Fibroblast of skin of back (primary cell): Measurements from ENCODE around the gene CNPY1.

Experiments used
- DNase-seq: peaks from one replicate; pipeline ENCODE4 v3.0.0-alpha.2; 2013

The CNPY1 gene

DNA sequence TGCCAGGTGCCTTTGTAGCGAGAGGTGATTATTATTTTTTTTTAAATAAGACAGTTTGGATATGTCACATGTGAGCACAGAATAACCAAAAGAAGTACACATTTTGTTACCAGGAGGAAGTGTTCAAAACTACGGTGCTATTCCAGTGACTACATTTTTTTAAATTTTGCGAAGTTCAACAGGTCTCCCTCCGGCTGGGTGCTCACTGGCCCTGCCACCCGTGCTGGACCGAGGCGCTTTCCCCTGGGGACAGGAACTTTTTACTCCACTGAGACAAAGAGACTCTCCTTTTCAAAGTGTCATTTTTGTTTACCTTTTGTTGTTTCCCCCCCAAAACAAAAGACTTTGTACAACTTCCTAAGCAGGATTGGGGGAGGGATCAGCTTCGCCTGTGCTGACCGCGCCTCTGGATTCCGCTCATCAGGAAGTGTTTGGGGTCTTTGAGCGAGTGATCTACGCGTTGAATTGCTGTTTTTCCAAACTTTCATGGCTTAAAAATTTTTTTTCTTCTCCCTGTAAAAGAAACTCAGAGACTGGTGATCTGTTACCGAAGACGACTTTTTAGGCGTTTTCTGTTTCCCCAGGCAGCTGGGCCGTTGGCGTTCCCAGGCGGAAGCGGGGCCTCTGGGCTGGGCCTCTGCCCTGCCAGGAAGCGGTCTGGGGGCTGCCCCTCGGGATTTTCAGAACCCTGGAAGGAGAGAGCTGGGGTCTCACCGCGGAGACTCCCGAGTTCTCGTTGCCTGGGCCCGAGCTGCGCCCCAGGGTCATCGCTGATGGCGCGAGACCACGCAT, 81.2 kb downstream of the CNPY1 start:
- no peak for DNase-seq

DNA sequence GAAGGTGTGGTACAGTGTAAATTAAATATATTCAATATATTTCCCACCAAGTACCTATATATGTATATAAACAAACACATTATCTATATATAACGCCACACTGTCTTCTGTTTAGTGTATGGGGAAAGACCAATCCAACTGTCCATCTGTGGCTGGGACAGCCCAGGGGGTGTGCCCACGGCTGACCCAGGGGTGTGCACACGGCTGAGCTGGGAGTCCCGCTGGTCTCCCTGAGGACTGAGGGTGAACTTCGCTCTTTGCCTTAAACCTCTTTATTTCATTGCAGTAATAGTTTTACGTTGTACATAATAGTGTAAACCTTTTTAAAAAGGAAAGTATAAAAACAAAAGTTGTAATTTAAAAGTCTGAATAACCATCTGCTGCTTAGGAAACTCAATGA, 82.2 kb downstream of the CNPY1 start:
- no peak for DNase-seq

DNA sequence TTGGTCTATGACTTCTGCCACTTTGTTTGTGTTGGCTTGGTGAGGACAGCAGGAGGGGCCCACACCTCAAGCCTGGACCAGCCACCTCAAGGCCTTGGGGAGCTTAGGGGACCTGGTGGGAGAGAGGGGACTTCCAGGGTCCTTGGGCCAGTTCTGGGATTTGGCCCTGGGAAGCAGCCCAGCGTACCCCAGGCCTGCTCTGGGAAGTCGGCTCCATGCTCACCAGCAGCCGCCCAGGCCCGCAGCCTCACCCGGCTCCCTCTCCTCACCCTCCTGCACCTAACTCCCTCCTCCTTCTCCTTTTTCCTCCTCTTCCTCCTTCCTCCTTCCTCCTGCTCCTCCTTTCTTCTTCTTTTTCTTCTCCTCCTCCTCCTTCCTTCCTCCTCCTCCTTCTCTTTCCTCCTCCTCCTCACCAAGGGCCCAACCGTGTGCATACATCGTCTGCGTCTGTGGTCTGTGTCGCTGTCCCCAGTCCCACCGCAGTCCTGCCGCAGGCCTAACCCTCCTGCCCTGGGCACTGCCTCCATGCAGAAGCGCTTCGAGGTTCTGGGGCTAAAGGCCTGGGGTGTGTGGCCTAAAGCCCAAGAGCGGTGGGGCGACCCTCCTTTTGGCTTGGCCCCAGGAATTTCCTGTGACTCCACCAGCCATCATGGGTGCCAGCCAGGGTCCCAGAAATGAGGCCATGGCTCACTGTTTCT, 83.1 kb downstream of the CNPY1 start:
- no peak for DNase-seq

DNA sequence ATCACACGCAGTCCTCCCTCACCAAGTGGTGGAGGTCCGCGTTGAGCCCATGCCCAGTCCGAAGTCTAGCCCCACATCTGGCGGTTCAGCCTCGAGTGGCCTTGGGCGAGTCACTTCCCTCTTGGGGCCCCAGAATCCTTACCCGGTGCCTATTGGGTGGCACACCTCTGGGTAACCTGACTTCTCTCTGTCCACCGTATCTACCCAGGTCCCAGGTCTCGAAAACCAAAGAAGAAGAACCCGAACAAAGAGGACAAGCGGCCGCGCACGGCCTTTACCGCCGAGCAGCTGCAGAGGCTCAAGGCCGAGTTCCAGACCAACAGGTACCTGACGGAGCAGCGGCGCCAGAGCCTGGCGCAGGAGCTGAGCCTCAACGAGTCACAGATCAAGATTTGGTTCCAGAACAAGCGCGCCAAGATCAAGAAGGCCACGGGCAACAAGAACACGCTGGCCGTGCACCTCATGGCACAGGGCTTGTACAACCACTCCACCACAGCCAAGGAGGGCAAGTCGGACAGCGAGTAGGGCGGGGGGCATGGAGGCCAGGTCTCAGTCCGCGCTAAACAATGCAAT, 84.1 kb downstream of the CNPY1 start:
- no peak for DNase-seq

DNA sequence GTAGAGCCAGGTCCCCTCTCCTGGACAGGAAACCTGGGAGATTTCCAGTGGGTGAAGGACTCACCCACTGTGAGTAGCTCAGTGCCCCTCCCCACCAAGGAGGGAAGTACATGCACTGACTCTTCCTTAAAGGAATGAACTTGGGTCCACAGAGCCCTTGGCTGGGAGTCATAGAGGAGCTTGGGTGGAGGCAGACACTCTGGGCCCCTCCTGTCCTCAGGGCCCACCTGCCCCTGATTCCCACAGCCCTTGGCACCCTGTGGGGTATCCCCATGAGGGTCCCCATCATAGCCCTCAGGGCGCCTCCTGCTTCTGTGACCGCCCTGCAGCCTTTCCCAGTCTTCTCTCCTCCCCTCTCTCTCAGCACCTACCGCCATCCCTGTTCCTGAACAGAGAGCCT, 84.7 kb downstream of the CNPY1 start:
- DNase-seq = no peak

DNA sequence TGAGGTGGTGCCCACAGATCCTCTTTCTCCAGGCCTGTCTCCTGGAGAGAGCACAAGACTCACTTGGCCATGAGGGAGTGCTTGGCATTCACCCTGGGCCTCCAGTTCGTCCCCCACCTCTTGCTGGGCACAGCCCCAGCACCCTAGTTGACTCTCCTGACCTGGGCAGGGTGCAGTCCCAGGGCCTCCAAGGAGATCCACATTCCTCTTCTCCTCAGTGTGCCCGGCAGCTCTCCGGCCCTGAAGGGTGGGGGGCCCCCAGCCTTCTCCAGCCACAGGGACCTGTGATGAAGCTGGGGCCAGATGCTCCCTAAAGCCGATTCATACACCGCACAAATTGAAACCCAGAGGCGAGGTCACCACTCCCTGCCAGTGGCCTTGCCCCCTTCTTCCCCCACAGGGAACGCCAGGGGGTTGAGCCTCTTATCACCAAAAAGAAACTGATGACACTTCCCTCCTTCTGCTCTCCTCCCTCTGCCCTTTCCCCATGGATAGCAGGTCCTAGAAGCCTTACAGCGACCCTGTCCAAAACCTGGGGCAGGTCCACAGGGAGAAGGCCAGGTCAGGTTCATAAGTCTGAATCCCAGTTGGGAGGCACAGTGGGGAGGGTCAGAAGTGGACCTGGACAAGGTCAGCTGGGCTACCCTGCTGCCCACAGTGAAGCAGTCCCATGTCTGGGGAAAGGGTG, 85.3 kb downstream of the CNPY1 start:
- DNase-seq = no peak

DNA sequence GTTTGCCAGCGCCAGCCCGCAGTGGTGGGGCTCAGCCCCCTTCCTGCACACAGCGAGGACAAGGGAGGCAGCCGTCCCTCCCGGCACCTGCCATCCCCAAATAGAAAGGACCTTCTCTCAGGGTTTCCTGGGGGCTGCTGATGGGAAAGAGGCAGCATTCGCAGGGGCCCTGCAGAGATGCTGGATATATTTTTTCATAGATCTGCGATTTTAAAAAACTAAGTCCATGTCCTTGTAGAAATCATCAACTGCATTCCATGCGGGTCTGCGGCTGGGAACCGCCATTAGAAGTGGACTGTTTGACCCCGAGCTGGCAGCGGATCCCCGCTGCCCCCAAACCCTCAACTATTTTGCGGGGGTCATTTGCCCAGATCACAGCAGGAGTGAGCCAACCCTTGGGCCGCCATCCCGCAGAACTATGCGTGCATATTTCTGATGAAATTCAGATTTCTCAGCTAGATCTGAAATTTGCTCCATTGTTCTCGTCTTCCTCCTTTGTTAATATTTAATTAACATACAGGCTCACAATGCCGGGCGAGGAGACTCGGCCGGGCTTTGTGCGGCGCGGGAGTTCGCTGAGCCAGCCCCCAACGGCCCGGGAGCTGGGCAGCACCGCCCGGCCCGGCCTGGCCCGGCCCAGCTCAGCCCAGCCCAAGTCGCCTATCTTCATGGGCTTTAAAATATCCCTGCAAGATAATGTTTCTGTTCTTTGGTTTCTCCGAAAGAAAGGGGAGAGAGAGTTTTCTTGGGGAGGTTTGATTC, 86.5 kb downstream of the CNPY1 start:
- no peak for DNase-seq

DNA sequence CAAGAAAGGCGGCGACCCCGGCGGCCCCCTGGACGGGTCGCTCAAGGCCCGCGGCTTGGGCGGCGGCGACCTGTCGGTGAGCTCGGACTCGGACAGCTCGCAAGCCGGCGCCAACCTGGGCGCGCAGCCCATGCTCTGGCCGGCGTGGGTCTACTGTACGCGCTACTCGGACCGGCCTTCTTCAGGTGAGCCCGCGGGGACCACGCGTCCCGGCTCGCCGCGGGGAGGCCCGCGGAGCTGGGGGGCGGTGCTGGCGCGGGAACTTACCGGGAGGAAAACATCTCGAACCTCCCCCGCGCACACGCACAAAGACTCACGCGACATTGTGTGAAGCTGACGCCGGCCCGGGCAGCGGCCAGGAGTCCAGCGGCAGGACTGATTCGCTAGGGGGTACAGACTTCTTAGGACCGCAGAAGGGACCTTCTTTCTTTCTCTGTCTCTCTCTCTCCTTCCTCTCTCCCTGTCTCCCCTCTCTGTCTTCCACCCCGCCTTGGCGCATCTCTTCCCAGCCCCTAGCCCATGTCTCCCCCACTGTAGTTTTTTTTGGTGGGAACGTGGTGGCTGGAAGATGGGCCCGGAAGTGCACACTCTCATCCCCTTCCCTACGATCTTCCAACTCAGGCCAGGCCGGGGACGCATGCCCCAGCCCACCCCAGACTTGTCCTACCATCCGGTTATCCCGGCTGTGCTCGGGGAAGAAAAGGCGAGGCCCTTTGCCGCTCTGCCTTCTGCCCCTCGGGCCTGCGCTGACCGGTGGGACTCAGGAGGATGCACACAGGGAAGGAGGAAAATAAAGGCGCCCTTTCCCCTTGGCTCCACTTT, 87.3 kb downstream of the CNPY1 start:
- DNase-seq = no peak

DNA sequence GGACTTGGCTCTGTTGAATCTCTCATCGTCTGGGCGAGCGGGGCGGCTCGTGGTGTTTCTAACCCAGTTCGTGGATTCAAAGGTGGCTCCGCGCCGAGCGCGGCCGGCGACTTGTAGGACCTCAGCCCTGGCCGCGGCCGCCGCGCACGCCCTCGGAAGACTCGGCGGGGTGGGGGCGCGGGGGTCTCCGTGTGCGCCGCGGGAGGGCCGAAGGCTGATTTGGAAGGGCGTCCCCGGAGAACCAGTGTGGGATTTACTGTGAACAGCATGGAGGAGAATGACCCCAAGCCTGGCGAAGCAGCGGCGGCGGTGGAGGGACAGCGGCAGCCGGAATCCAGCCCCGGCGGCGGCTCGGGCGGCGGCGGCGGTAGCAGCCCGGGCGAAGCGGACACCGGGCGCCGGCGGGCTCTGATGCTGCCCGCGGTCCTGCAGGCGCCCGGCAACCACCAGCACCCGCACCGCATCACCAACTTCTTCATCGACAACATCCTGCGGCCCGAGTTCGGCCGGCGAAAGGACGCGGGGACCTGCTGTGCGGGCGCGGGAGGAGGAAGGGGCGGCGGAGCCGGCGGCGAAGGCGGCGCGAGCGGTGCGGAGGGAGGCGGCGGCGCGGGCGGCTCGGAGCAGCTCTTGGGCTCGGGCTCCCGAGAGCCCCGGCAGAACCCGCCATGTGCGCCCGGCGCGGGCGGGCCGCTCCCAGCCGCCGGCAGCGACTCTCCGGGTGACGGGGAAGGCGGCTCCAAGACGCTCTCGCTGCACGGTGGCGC, 88.1 kb downstream of the CNPY1 start, which contains the start of gene EN2:
TSS of gene EN2 (plus strand) at position 19 of the 767 bp plus-strand sequence. CDS start at position 268, 249 bp downstream.
- DNase-seq = no peak

DNA sequence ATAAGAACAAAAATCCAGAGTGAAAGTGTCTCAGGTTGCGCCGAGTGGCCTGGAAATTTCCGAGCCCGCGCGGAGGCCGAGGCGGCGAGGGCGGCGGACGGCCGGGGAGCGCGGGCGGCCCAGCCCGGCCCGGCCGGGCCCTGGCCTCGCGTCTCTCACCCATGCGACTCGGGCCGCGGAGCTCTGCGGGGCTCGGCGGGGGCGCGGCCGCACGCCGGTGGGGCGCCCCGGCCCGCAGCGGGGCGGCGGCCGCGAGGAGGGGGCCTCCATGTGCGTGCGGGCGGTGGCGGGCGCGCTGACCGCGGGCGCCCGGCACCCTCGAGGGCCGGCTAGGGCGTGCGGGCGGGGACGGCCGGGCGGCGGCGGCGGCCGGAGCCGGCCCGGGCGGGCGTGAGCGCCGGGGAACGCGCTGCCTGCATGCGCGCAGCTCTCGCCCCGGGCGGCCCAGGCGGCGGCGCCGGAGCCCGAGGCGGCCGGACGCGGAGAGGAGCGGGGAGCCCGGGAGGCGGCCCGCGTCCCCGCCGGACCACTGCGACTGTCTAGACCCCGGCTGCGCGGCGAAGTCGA, 88.7 kb downstream of the CNPY1 start:
- no peak for DNase-seq

DNA sequence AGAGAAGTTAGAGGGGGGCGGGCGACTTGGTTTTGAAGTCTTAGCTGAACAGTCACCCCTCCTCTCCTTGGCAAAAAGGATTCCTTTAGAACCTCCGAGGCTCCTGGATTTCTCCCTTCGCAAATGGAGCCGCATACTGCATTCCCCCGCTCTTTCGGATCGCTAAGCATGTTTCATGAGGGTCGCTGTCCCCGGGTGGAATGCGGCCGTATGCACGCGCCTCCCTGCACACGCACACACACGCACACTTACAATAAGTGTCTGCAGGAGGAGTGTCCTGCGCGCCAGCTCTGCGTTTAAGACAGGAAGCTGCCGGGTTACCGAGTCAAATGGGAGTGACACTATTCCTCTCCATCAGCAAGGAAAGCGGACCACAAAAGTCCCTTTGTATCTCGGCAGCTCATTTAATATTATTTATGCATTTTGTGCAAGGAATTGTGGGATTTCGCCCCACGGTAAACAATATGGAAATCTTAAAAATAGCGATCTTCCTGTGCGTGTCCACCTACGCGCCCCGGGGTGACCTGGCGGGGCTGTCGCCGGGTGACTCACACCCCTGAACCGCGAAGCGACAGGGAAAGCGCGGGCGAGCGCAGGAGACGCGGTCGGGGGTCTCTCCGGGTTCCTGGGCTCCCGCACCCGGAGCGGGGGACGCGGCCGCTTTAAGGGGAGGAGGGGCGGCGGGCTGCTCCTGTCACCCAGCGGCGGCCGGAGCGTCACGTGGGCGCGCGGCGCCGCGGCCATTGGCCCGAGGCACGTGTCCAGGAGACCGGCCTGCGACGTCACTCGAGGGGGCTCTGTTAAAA, 89.4 kb downstream of the CNPY1 start:
- peak; percentile 64 for DNase-seq

DNA sequence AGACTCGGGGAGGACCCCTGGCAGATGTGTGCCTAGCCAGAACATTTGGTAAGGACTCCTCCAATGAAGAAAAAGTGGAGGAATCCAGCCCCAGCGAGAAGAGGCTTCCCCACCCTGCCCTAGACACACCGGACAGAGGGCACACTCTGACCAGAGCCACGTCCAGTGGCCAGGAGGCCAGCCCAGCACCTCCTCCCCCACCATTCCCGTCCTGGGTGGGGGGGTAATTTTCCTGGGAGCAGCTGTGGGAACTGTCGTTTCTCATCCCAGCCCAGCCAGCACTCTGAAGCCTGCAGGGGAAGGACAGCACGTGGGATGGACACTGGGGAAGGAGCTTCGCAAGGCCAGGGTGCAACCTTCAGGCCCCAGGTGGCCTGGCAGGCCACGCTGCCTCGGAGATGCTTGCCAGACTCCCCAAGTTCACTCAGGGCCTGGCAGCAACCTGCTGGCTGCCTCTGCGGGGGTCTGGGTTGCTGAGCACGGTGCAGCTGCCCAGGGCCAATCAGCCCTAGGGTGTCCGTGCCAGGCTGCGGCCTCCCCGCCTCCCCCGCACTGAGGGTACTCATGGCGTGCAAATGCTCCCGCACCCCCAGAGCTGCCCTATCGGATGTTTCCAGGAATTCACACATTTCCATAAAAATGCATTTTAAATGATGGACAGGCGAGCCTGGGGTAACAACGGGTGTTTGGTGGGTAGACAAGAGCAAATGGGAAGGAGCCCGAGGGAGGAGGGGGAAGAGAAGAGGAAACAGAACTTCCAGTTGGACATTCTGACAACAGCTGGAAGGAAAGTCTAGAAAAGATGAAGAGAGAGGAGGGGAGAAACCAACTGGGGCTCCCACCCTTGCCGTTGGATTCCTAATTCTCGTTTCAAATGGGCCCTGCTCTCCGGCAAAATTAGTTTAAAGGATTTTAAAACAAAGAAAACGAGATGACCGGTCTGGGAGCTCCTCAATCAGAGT, 90.3 kb downstream of the CNPY1 start:
- DNase-seq = no peak

DNA sequence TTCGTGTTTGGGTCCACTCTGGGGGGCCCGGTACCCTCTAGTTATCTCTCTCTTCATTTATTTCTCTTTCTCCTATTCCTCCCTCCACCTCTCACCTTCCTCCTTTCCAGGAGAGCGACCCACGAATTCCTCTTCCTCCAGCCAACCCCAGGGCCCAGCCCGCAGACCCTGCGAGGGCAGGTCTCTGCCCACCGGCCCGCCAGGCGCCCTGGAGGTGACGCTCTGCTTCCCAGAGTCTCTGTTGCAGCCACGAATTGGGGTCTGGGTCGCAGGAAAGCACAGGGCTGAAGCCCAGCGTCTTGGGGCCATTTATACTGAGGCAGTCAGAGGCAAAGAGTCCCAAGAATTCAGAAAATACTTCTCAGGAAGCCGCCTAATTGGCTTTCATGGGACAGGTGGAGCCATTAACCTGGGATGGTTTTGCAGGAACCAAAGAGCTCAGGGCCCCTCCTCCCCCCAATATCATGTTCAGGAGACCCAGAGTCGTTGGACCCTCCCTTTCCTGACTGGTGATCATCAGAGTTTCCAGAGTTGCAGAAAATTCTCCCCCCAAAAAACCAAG, 91.1 kb downstream of the CNPY1 start:
- DNase-seq = no peak

DNA sequence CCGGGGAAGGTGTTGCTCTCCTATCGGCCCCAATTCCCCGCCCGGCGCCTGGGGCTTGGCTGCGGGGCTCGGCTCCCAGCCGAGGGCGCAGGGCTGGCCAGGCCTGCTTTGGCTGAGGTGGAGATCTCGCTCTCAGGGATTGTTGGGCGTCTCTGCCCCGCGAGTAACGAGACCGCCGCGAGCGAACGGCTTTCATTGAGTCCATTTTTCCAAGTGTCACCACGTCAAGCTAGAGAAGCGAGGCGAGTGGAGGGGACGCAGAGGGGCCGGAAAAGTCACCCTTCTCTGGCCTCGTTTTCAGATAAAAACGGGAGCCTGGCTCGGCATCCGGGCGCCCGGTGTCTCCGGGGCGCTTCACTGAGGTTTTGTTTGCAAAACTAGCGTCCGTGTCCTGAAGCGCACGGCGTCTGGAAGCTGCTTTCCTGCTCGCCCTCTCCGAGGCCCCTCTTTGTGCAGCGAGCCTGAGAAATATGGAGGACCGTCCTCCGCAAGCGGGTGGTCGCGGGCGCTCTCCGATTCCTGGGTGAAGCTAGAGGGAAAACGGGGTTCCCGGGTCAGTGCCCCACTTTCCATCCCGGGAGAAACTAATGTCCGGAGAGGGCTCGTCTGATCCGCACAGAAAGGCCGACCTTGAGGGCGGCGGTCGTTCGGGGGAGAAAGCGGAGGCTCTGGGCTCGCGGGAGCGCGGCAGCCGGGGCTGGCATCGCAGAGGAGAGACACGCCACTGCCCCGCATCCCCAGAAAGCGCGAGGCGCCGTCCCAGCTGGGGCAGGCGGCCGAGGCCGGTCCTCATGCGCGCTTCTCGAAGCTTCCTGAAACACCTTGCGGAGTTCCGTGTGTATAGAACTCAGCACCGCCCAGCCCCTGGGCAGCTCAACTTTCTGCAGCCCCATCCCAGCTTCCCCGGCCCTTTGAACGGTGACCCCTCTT, 91.9 kb downstream of the CNPY1 start:
- DNase-seq = no peak

DNA sequence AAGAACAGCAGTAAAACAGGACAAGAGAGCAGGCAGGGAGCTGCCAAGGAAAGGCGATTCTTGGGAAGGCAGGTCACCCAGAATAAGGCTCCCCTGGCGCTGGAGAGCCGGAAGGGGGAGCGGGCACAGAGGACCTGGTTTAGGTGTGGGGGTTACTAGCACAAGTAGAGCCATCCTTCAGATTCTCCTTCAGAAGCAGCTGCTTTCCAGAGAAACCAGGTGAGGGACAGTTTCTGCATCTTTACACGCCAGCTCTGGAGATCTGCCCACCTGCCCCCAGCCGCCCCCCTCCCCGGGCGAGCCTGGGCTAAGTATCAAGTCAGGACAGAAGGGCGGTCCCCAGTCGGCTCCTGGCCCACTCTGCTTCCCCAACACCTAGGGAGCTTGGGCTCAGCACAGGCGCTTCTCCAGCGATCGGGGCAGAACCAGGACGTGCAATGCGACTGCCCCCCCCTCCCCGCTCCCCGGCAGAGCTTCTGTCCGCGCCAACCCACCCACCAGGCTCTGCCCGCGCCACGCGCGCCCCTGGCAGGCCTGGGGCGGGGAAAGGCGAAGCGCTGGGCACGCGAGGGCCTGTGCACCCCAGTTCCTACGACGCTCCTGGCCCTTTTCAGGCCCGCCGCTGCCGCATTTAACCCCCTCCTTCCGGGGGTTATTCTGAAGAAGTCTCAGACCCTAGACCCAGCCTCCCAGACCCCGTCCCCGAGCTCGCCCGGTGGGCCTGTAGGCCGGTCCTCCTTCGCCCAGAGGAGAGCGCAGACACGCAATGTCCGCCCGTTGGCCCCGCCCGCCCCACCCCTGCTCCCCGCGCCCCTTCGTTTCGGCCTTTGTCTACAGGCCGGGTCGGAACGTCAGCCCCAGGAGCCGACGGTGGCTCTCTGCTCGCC, 92.8 kb downstream of the CNPY1 start:
- no peak for DNase-seq
